GOT3 (cell line): ENCODE data around the gene ARHGDIG.
"Not testable (repeated sequence)": the region's sequence is repeated elsewhere in the genome, so short reads cannot be mapped to it uniquely, and the experiment has no call there.

Experiments used
- DNase-seq: peaks from one replicate; lab custom pipeline; 2025; ENCODE audit warnings: mixed read lengths; lab: John Stamatoyannopoulos, UW

ARHGDIG gene

GRCh38 chr16:263944-264343 lies 16.4 kb upstream of the ARHGDIG start:
- no peak for DNase-seq

GRCh38 chr16:264440-264951 lies 15.9 kb upstream of the ARHGDIG start:
- DNase-seq = no peak

- no peak for DNase-seq
Measured at GRCh38 chr16:265002-265529, 15.3 kb upstream of the ARHGDIG start.

- no peak for DNase-seq
Measured at GRCh38 chr16:265711-266110, 14.7 kb upstream of the ARHGDIG start.

- no peak for DNase-seq
Measured at GRCh38 chr16:266258-267164, 13.9 kb upstream of the ARHGDIG start.

GRCh38 chr16:267562-267961 lies 12.8 kb upstream of the ARHGDIG start:
- DNase-seq = not testable (repeated sequence)

GRCh38 chr16:268141-269053 lies 12.0 kb upstream of the ARHGDIG start:
- no peak for DNase-seq

- DNase-seq = no peak
Measured at GRCh38 chr16:269061-269796, 11.2 kb upstream of the ARHGDIG start.

GRCh38 chr16:270381-271255 lies 9.8 kb upstream of the ARHGDIG start:
- DNase-seq = no peak

GRCh38 chr16:272633-273546 lies 7.5 kb upstream of the ARHGDIG start:
- DNase-seq = no peak

- DNase-seq = no peak
Measured at GRCh38 chr16:273547-274421, 6.6 kb upstream of the ARHGDIG start.

GRCh38 chr16:275041-275641 lies 5.2 kb upstream of the ARHGDIG start:
- DNase-seq = no peak

GRCh38 chr16:275786-276232 lies 4.6 kb upstream of the ARHGDIG start, which contains the start of gene RGS11:
RGS11 (minus strand) TSS chr16:275944; CDS start chr16:275911, 33 bp downstream.
- DNase-seq = no peak

- no peak for DNase-seq
Measured at GRCh38 chr16:276426-277077, 3.8 kb upstream of the ARHGDIG start.

- DNase-seq = no peak
Measured at GRCh38 chr16:278863-279366, 1.5 kb upstream of the ARHGDIG start.

GRCh38 chr16:279531-279930 lies 860 bp upstream of the ARHGDIG start:
- no peak for DNase-seq

- no peak for DNase-seq
Measured at GRCh38 chr16:280005-280460, 358 bp upstream of the ARHGDIG start.
